ENCODE results near the gene RNF166. TPM values are rescaled to one million over a fixed set of nuclear protein-coding genes. Genes with fewer than 3 reads are reported as not detected.

The RNF166 gene
- total and polyA plus RNA-seq, 2 of the 13 experiments (the other 11 are each of a cell fraction or from before 2014, with no cell fraction given), result 21.4 to 23.0 TPM

DNA sequence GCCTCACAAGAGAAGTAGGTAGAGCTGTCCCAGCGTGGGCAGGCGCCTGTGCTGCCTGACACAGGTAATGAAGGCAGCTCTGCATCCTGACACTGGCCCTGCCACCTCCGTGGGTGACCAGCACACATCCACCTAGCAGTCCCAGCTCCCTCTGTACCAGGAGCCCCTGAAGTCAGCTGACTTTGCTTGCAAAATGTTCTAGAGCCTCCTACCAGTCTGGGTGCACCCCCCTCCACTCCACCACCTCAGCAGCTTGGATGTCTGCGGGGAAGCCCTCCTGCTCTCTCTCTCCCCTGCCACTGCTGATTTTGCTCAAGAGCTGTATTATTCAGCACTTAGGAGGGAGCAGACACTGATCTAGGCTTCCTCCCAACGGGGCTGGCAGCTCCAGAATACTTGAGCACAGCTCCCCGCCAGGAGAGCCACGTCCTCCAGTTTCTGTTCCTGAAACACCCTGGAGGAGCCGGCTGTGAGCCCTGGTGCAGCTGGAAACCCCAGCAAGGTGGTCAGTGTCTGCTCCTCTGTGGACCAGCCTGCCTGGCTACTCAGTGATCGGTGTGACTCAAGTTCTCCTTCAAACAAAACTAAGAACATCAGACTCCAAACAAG lies 1.0 kb downstream of the RNF166 start (continued):
- TF ChIP-seq ZNF136 (CRISPR knock-in tag; IDR thresholded peaks at IDR 0.05; ENCODE audit: low read depth), result no peak
- TF ChIP-seq, protein P1, sequence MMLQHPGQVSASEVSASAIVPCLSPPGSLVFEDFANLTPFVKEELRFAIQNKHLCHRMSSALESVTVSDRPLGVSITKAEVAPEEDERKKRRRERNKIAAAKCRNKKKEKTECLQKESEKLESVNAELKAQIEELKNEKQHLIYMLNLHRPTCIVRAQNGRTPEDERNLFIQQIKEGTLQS (CRISPR knock-in tag; IDR thresholded peaks at IDR 0.05), result no peak
- TF ChIP-seq, protein P2, sequence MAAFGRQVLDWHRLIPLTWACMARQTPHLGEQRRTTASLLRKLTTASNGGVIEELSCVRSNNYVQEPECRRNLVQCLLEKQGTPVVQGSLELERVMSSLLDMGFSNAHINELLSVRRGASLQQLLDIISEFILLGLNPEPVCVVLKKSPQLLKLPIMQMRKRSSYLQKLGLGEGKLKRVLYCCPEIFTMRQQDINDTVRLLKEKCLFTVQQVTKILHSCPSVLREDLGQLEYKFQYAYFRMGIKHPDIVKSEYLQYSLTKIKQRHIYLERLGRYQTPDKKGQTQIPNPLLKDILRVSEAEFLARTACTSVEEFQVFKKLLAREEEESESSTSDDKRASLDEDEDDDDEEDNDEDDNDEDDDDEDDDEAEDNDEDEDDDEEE (CRISPR knock-in tag; IDR thresholded peaks at IDR 0.05), result no peak
- TF ChIP-seq, protein P3, sequence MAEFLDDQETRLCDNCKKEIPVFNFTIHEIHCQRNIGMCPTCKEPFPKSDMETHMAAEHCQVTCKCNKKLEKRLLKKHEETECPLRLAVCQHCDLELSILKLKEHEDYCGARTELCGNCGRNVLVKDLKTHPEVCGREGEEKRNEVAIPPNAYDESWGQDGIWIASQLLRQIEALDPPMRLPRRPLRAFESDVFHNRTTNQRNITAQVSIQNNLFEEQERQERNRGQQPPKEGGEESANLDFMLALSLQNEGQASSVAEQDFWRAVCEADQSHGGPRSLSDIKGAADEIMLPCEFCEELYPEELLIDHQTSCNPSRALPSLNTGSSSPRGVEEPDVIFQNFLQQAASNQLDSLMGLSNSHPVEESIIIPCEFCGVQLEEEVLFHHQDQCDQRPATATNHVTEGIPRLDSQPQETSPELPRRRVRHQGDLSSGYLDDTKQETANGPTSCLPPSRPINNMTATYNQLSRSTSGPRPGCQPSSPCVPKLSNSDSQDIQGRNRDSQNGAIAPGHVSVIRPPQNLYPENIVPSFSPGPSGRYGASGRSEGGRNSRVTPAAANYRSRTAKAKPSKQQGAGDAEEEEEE (CRISPR knock-in tag; IDR thresholded peaks at IDR 0.05; ENCODE audit: borderline replicate concordance), result no peak
- no peak for TF ChIP-seq NFRKB (IDR thresholded peaks at IDR 0.05)
- no peak for TF ChIP-seq ZNF768 (CRISPR knock-in tag; IDR thresholded peaks at IDR 0.05)
- TF ChIP-seq NFKBIZ (CRISPR knock-in tag; IDR thresholded peaks at IDR 0.05), result no peak

GRCh38 chr16:88703486-88704309 lies 2.5 kb downstream of the RNF166 start:
- Histone ChIP-seq H3K4me2 (ENCODE audit: low read depth, low read length) (0 out of 2 replicates have a peak overlapping the region, but pooled peaks have one; percentile 4), H3K9ac (ENCODE audit: insufficient read depth, low read depth, low read length) (no peak overlapping the region), H4K20me1 (ENCODE audit: insufficient read depth, low read length) (no peaks in the 10 kb centered on the region), H3K79me2 (ENCODE audit: insufficient read depth, low read length) (peaks cover 30% of the 10 kb centered on the region), H3K4me1 (ENCODE audit: insufficient read depth, low read length) (peaks cover 74% of the 10 kb centered on the region), H3K4me3 (replicated peaks in 1 of 3; ENCODE audit: insufficient read depth in 1 of 3, low read depth in 2 of 3, low read length in 3 of 3) (no peak overlapping the region), H3K27ac (ENCODE audit: extremely low read length, insufficient read depth, low read length) (no peak overlapping the region), H3K27me3 (ENCODE audit: control insufficient read depth in 1 of 2, insufficient read depth in 2 of 2, low read length in 2 of 2) (peaks cover 0 to 3% of the 10 kb centered on the region in 2 experiments; a peak in 1 of 5 replicates), H3K9me3 (ENCODE audit: low read length) (no peaks in the 10 kb centered on the region), H3K36me3 (replicated peaks in 1 of 2; ENCODE audit: control insufficient read depth in 1 of 2, insufficient read depth in 2 of 2, low read length in 2 of 2) (peaks cover 0 to 5% of the 10 kb centered on the region in 2 experiments; a peak in 3 of 5 replicates), H2AFZ (ENCODE audit: low read length) (no peak overlapping the region)
- intact Hi-C loops (cut with micrococcal nuclease; ENCODE audit: unreplicated experiment) (no loop called here), in situ Hi-C loops (cut with HindIII; ENCODE audit: extremely low pct_ligation_motif_present, low pct_unique_long_range_greater_than_20kb) (no loop called here)
- WGBS (ENCODE audit: low lambda C conversion rate), result 91% methylated on average over 26 of the region's 26 CpGs
- BruUV-seq (replicated peaks), result no TSS peak
- ATAC-seq (no peak), FAIRE-seq (no peak), DNase-seq (ENCODE audit: low spot score) (no peak)
- ChIA-PET POLR2A (interaction anchor here (1.7 kb wide), 1 partner anchor 41 kb away, joined by 3 read pairs; the partner anchor contains the start of gene MVD), CTCF (ENCODE audit: low intra/inter-chr PET ratio, low total read pairs) (no interaction called here)
- TF ChIP-seq MED13 (CRISPR knock-in tag; IDR thresholded peaks at IDR 0.05) (no peak), ZNF225 (CRISPR knock-in tag; IDR thresholded peaks at IDR 0.05) (0 out of 2 replicates have a peak, but pooled peaks have one; percentile 44)
